ENCODE measurements around the gene IDH3B.

The IDH3B gene

GRCh38 chr20:2633381-2633780 lies 30.6 kb downstream of the IDH3B start:
- DNase-seq (ENCODE audit: low read depth, low spot score), result no peak
- no peak for TF ChIP-seq CTCF (IDR thresholded peaks at IDR 0.05; ENCODE audit: low read depth, low read length)
- H3K4me3 ChIP-seq (ENCODE audit: low read depth, low read length), result no peak overlapping the region
- in situ Hi-C loops (cut with HindIII; ENCODE audit: low sequenced_read_pairs), result no loop called here

GRCh38 chr20:2631228-2631627 lies 32.8 kb downstream of the IDH3B start:
- TF ChIP-seq CTCF (IDR thresholded peaks at IDR 0.05; ENCODE audit: low read depth, low read length), result peak; percentile 17
- no peak overlapping the region for H3K4me3 ChIP-seq (ENCODE audit: low read depth, low read length)
- peak; percentile 29 for DNase-seq (ENCODE audit: low read depth, low spot score)
- in situ Hi-C loops (cut with HindIII; ENCODE audit: low sequenced_read_pairs), result no loop called here

- in situ Hi-C loops (cut with HindIII; ENCODE audit: low sequenced_read_pairs), result no loop called here
These were observed 37.0 kb downstream of the IDH3B start for GRCh38 chr20:2626853-2627541.

GRCh38 chr20:2625062-2625461 lies 39.0 kb downstream of the IDH3B start:
- TF ChIP-seq CTCF (IDR thresholded peaks at IDR 0.05; ENCODE audit: low read depth, low read length), result no peak
- in situ Hi-C loops (cut with HindIII; ENCODE audit: low sequenced_read_pairs), result no loop called here
- DNase-seq (ENCODE audit: low read depth, low spot score), result no peak
- no peak overlapping the region for H3K4me3 ChIP-seq (ENCODE audit: low read depth, low read length)

More at GRCh38 chr20:2626853-2627541, 37.0 kb downstream of the IDH3B start:
- peak; percentile 75 for DNase-seq (ENCODE audit: low read depth, low spot score)
- no peak for TF ChIP-seq CTCF (IDR thresholded peaks at IDR 0.05; ENCODE audit: low read depth, low read length)
- no peak overlapping the region for H3K4me3 ChIP-seq (ENCODE audit: low read depth, low read length)

- DNase-seq (ENCODE audit: low read depth, low spot score), result no peak
- in situ Hi-C loops (cut with HindIII; ENCODE audit: low sequenced_read_pairs), result no loop called here
- no peak for TF ChIP-seq CTCF (IDR thresholded peaks at IDR 0.05; ENCODE audit: low read depth, low read length)
- no peak overlapping the region for H3K4me3 ChIP-seq (ENCODE audit: low read depth, low read length)
These were observed 39.8 kb downstream of the IDH3B start for GRCh38 chr20:2624190-2624589.

- no peak for DNase-seq (ENCODE audit: low read depth, low spot score)
- in situ Hi-C loops (cut with HindIII; ENCODE audit: low sequenced_read_pairs), result no loop called here
- H3K4me3 ChIP-seq (ENCODE audit: low read depth, low read length), result no peak overlapping the region
- no peak for TF ChIP-seq CTCF (IDR thresholded peaks at IDR 0.05; ENCODE audit: low read depth, low read length)
These were observed 43.9 kb downstream of the IDH3B start for GRCh38 chr20:2619961-2620595.
